HCT116 (cell line): ENCODE results near the gene CREBZF. TPM values are rescaled to one million over a fixed set of nuclear protein-coding genes. Genes with fewer than 3 reads are reported as not detected.

ENCODE experiments used
- ATAC-seq: fragments of 200-7000 bp; cut with Tn5 transposase; 2 replicates; pipeline ENCODE4 v1.9.1; 2020; ENCODE audit warnings: mild to moderate bottlenecking, moderate library complexity
- BruUV-seq: library from RNA; stranded (reverse); fragments of 400-500 nt; replicated peaks from 2 replicates; lab custom pipeline; 2021; lab: Mats Ljungman, UMichigan
- CTCF ChIA-PET: fragments of 300-600 bp; sonication (Branson Sonifier 250); formaldehyde crosslinking; loops from one replicate; lab custom pipeline; 2021; ENCODE audit warnings: antibody characterized with exemption; lab: Charles Lee
- POLR2A ChIA-PET: fragments of 300-600, 350-600 bp; sonication (Branson Sonifier 250); formaldehyde crosslinking; loops from one replicate; lab custom pipeline; 2021; ENCODE audit warnings: antibody characterized with exemption; lab: Charles Lee
- RAD21 ChIA-PET, 2 experiments: fragments of 300-600 bp; sonication (Branson Sonifier 250); formaldehyde crosslinking; loops; one replicate each; lab custom pipeline; 2023; ENCODE audit warnings: low total read pairs in 2 of 2; ENCODE audit not compliant: uncharacterized antibody in 2 of 2, unreplicated experiment in 2 of 2, low non-redundant PET in 1 of 2; lab: Charles Lee
- DNase-seq: peaks from one replicate; pipeline ENCODE4 v3.0.0-alpha.2; 2010; ENCODE audit warnings: low read depth, low spot score
- H2AFZ ChIP-seq: fragments of 200-600 bp; shearing (Covaris generic), sonication (generic); 2 replicates; pipeline ENCODE4 v1.6.1; 2017; ENCODE audit warnings: low read depth, mixed run types, mixed read lengths, antibody characterized with exemption, low read length; ENCODE audit not compliant: poor library complexity, severe bottlenecking
- H3K27ac ChIP-seq: 2 replicates; pipeline ENCODE4 v1.5.1; 2012; ENCODE audit warnings: low read depth, low read length
- H3K27me3 ChIP-seq: fragments of 200-600 bp; sonication (generic); 2 replicates; pipeline ENCODE4 v1.6.1; 2016; ENCODE audit warnings: mixed run types, low read length, mixed read lengths; ENCODE audit not compliant: insufficient read depth
- H3K36me3 ChIP-seq, 2 experiments: fragments of 200-500 bp in 1 of 2; fragments of 200-600 bp in 1 of 2; sonication (Bioruptor generic) in 1 of 2; sonication (generic) in 1 of 2; 2 replicates each; pipeline versions ENCODE4 v1.5.1 to v1.6.1; 2014 to 2016; ENCODE audit warnings: low read length in 2 of 2, inconsistent platforms in 1 of 2, mixed read lengths in 1 of 2, mixed run types in 1 of 2; ENCODE audit not compliant: insufficient read depth in 2 of 2, control insufficient read depth in 1 of 2
- H3K4me1 ChIP-seq, 2 experiments: fragments of 200-600 bp in 1 of 2; sonication (generic) in 1 of 2; 2 replicates each; pipeline versions ENCODE4 v1.5.1 to v1.6.1; 2012 to 2017; ENCODE audit warnings: low read length in 2 of 2, inconsistent platforms in 1 of 2, mild to moderate bottlenecking in 1 of 2, mixed read lengths in 1 of 2, mixed run types in 1 of 2, moderate library complexity in 1 of 2; ENCODE audit not compliant: insufficient read depth in 2 of 2, control insufficient read depth in 1 of 2
- H3K4me2 ChIP-seq: fragments of 200-600 bp; sonication (generic); 2 replicates; pipeline ENCODE4 v1.6.1; 2017; ENCODE audit warnings: mixed run types, low read length, mixed read lengths
- H3K4me3 ChIP-seq, 2 experiments: fragments of 200-600 bp in 1 of 2; sonication (generic) in 1 of 2; replicated peaks in 1 of 2; 2 replicates each; pipeline ENCODE4 v1.5.1; 2011 to 2016; ENCODE audit warnings: low read length in 2 of 2, control low read depth in 1 of 2, low read depth in 1 of 2, mild to moderate bottlenecking in 1 of 2, mixed read lengths in 1 of 2, mixed run types in 1 of 2
- H3K79me2 ChIP-seq: fragments of 200-600 bp; sonication (generic); 2 replicates; pipeline ENCODE4 v1.6.1; 2017; ENCODE audit warnings: mild to moderate bottlenecking, mixed run types, low read length, moderate library complexity, mixed read lengths; ENCODE audit not compliant: insufficient read depth
- H3K9ac ChIP-seq: fragments of 200-600 bp; sonication (generic); 2 replicates; pipeline ENCODE4 v1.6.1; 2016; ENCODE audit warnings: low read length, mixed read lengths
- H3K9me2 ChIP-seq: fragments of 200-600 bp; sonication (generic), shearing (Covaris generic); 2 replicates; pipeline ENCODE4 v1.6.1; 2017; ENCODE audit warnings: mixed run types, mild to moderate bottlenecking, moderate library complexity; ENCODE audit not compliant: insufficient read depth
- H3K9me3 ChIP-seq, 2 experiments: fragments of 200-500 bp in 1 of 2; fragments of 200-600 bp in 1 of 2; sonication (Bioruptor generic) in 1 of 2; sonication (generic) in 1 of 2; 2 replicates each; pipeline ENCODE4 v1.6.1; 2014 to 2017; ENCODE audit warnings: low read length in 2 of 2, mixed read lengths in 2 of 2, inconsistent platforms in 1 of 2, low read depth in 1 of 2, mild to moderate bottlenecking in 1 of 2, mixed run types in 1 of 2, moderate library complexity in 1 of 2; ENCODE audit not compliant: control insufficient read depth in 1 of 2, insufficient read depth in 1 of 2
- H4K20me1 ChIP-seq: fragments of 200-600 bp; sonication (generic), shearing (Covaris generic); 2 replicates; pipeline ENCODE4 v1.6.1; 2017; ENCODE audit warnings: mixed run types, mild to moderate bottlenecking, moderate library complexity; ENCODE audit not compliant: insufficient read depth
- ATF3 ChIP-seq: IDR thresholded peaks from 2 replicates; pipeline ENCODE4 v1.6.1; 2012
- CBX3 ChIP-seq: IDR thresholded peaks from 2 replicates; pipeline ENCODE4 v1.6.1; 2012; ENCODE audit warnings: low read depth
- EGR1 ChIP-seq: IDR thresholded peaks from 2 replicates; pipeline ENCODE4 v1.6.1; 2012; ENCODE audit warnings: low read depth
- ELF1 ChIP-seq: IDR thresholded peaks from 2 replicates; pipeline ENCODE4 v1.6.1; 2012; ENCODE audit warnings: low read depth, borderline replicate concordance
- EZH2 ChIP-seq: fragments of 200-600 bp; sonication (generic); IDR thresholded peaks from 2 replicates; pipeline ENCODE4 v1.6.1; 2017; ENCODE audit warnings: antibody characterized with exemption, mixed run types
- EZH2phosphoT487 ChIP-seq: fragments of 200-600 bp; IDR thresholded peaks from 2 replicates; pipeline ENCODE4 v1.6.1; 2018; ENCODE audit warnings: antibody characterized with exemption, borderline replicate concordance
- JUND ChIP-seq: IDR thresholded peaks from 2 replicates; pipeline ENCODE4 v1.6.1; 2012
- MAX ChIP-seq: IDR thresholded peaks from 2 replicates; pipeline ENCODE4 v1.6.1; 2012
- POLR2A ChIP-seq: IDR thresholded peaks from 2 replicates; pipeline ENCODE4 v1.7.0; 2011; ENCODE audit warnings: borderline replicate concordance; ENCODE audit not compliant: insufficient read depth, insufficient read length; ENCODE audit errors: extremely low read depth
- POLR2AphosphoS5 ChIP-seq: IDR thresholded peaks from 2 replicates; pipeline ENCODE4 v1.6.1; 2011; ENCODE audit warnings: mild to moderate bottlenecking, low read depth, low read length, moderate library complexity
- RAD21 ChIP-seq: IDR thresholded peaks from 2 replicates; pipeline ENCODE4 v1.6.1; 2012; ENCODE audit warnings: low read depth, mild to moderate bottlenecking
- REST ChIP-seq: IDR thresholded peaks from 2 replicates; pipeline ENCODE4 v1.6.1; 2012; ENCODE audit warnings: low read depth
- SP1 ChIP-seq: IDR thresholded peaks from 2 replicates; pipeline ENCODE4 v1.6.1; 2012; ENCODE audit warnings: low read depth
- TCF7L2 ChIP-seq: IDR thresholded peaks from 2 replicates; pipeline ENCODE4 v1.7.0; 2011; ENCODE audit warnings: borderline replicate concordance, inconsistent platforms; ENCODE audit not compliant: insufficient read depth, insufficient read length; ENCODE audit errors: extremely low read depth
- YY1 ChIP-seq: IDR thresholded peaks from 2 replicates; pipeline ENCODE4 v1.6.1; 2011; ENCODE audit warnings: low read length, low read depth, moderate library complexity, mild to moderate bottlenecking; ENCODE audit not compliant: insufficient replicate concordance; ENCODE audit errors: extremely low read depth
- ZBTB33 ChIP-seq: IDR thresholded peaks from 2 replicates; pipeline ENCODE4 v1.6.1; 2011; ENCODE audit warnings: mild to moderate bottlenecking, low read length, moderate library complexity; ENCODE audit not compliant: insufficient replicate concordance; ENCODE audit errors: extremely low read depth
- ZNF274 ChIP-seq: fragments of 200-500 bp; sonication (Bioruptor generic); IDR thresholded peaks from 2 replicates; pipeline ENCODE4 v1.6.1; 2014; ENCODE audit warnings: mild to moderate bottlenecking, low read depth, low read length, inconsistent platforms
- intact Hi-C: fragments of 100-400 bp; cut with micrococcal nuclease; formaldehyde crosslinking; loops from 2 replicates; pipeline ENCODE4 v1.10.0; 2022
- total RNA-seq: library from RNA; stranded (reverse); gene quantifications from one replicate; pipeline ENCODE4 v1.2.1, GENCODE V29; 2021; ENCODE audit not compliant: unreplicated experiment

The CREBZF gene
- total RNA-seq, 1 experiment from 2014 or later, result 40.2 TPM

GRCh38 chr11:85705800-85706199 lies 40.9 kb upstream of the CREBZF start (continued):
- no peak for TF ChIP-seq ZBTB33

- RAD21 ChIA-PET, result no interaction called here
- Histone ChIP-seq H4K20me1 (no peaks in the 10 kb centered on the region), H3K4me2 (no peak overlapping the region), H3K79me2 (no peaks in the 10 kb centered on the region), H3K9me2 (no peaks in the 10 kb centered on the region), H3K36me3 (no peaks in the 10 kb centered on the region), H3K9ac (no peak overlapping the region), H3K4me1 (no peaks in the 10 kb centered on the region), H2AFZ (no peak overlapping the region), H3K27ac (no peak overlapping the region), H3K9me3 (no peaks in the 10 kb centered on the region), H3K4me3 (no peak overlapping the region), H3K27me3 (no peaks in the 10 kb centered on the region)
- DNase-seq (no peak), ATAC-seq (no peak)
- CTCF ChIA-PET, result interaction anchor here (1.1 kb wide), 1 partner anchor 9 kb away, joined by 4 read pairs; no protein-coding TSS in a partner anchor
- TF ChIP-seq MAX (no peak), EZH2phosphoT487 (no peak), TCF7L2 (no peak), ZBTB33 (no peak), JUND (no peak), EGR1 (no peak), ZNF274 (no peak), EZH2 (no peak), SP1 (no peak), CBX3 (no peak), ELF1 (no peak), ATF3 (no peak), POLR2AphosphoS5 (no peak), YY1 (no peak), RAD21 (no peak), POLR2A (no peak), REST (no peak)
- POLR2A ChIA-PET, result no interaction called here
- intact Hi-C loops, result no loop called here
- BruUV-seq, result no TSS peak
Observed at GRCh38 chr11:85704967-85705366, 40.0 kb upstream of the CREBZF start.
